ENCODE measurements around the gene PTGFRN.
"Not testable (repeated sequence)": the region's sequence is repeated elsewhere in the genome, so short reads cannot be mapped to it uniquely, and the experiment has no call there.

The PTGFRN gene

DNA sequence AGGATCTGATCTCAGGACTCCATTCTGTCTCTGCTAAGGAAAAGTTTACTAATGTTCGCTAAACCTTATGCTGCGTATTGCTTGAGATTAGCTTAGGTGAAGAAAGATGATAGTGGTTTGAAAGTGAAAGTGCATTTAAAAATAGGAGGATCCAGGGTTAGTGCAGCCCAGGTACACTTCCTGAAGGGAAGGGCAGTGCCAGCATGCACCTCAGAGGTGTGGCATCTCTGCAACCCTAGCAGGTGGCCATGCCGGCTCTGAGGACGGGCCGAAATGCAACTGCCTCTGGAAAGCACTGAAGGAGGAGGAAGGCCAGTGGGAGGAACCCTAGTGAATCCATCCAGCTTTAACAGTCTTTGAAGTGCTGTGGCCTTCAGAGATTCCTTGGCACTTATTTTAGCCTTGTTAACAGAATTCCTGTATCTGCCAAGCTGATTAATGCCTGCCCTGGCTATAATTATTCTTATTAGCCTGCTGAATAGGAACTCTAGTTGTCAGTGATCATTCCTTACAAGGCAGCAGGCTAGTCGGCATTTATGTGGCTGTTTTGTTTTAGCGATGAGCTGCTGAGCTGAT is 5.5 kb downstream of the PTGFRN start:
- DNase-seq (ENCODE audit: extremely low read depth in 1 of 2, low read depth in 1 of 2) = no peak

DNA sequence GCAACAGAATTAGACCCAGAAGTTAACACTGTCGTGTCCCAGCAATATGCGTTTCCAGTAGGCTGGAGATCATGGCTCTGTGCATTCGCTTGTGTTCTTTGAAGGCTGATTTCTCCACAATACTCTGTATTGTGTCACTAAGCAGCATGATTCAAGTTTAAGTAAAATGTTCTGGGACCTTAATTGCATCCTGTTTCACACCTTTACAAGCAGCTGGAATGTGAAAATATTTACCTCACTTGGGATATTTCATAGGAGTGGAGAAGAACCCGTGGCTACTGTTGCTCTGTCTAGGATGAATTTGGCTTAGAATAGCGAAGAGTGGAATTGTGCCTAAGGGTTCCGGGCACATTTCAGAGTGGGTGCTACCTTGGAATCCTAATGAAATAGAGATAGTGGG is 6.3 kb downstream of the PTGFRN start:
- DNase-seq (ENCODE audit: extremely low read depth in 1 of 2, low read depth in 1 of 2) = no peak

GRCh38 chr1:116916533-116917445 is 7.1 kb downstream of the PTGFRN start:
- DNase-seq (ENCODE audit: extremely low read depth in 1 of 2, low read depth in 1 of 2) = no peak

GRCh38 chr1:116918714-116919357 is 9.1 kb downstream of the PTGFRN start:
- no peak for DNase-seq (ENCODE audit: extremely low read depth in 1 of 2, low read depth in 1 of 2)

DNA sequence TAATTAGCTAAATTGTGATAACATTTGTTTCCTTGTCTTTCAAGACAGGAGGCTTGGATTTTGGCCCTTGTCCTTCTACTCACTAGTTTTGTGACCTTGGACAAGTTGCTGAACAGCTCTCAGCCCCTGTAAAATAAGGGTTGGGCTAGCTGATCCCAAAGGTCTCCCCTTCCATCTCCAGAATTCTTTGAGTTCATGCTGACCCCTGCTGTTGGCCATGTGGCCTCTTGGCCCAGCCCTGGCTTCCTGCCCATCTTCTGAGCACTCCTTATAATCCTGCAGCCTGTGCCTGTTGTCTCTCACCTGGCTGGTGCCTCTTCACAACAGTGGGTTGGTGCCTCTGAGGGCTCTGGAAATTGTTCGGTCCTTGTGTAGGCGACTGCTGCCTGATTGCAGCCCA is 10.1 kb downstream of the PTGFRN start:
- no peak for DNase-seq (ENCODE audit: extremely low read depth in 1 of 2, low read depth in 1 of 2)

- no peak for DNase-seq (ENCODE audit: extremely low read depth in 1 of 2, low read depth in 1 of 2)
Measured at GRCh38 chr1:116920211-116920610, 10.5 kb downstream of the PTGFRN start.

DNA sequence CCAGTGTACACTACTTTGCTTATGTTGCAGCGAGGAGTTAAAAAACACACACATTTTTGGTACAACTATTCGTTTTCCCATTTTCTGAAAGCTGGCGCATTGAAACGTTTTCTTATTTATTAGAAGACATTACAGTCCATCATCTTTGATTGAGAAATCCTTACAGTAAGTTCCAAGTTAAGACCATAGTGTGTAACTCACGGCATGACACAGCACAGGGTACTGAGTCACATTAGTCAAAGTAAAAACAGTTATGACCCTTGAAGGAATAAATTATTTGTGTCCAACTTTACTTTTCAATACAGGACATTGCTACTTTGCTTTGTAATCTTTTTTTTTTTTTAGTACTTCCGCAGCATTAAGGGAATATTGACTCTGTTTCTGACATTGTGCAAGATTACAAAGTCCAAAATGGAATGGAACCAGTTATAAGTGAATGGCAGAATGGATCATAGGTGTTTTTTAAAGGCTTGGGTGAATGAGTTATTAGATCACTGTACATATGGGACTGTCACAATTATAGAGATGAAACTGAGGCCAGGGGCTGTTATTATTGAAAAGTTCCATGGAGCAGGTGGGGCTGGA is 11.7 kb downstream of the PTGFRN start:
- DNase-seq (ENCODE audit: extremely low read depth in 1 of 2, low read depth in 1 of 2) = no peak

DNA sequence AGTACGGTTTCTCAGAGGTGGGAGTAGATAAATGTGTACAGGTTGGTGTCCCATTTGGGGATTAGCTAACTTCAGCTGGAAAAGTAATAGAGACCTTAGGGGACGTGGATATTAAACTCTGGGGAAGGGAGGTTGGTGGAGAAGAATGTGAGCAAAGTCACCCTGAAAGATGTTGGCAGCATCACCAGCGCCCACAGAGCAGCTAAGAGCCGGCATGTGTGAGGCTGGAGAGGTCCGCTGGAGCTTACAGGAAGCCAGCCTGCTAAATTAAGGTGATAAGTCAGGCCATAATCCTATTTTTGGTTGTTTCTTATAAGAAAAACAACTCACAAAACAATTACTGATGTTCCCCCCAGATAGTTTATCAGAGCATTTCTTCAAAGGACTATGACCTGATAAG is 12.2 kb downstream of the PTGFRN start:
- DNase-seq (ENCODE audit: extremely low read depth in 1 of 2, low read depth in 1 of 2) = no peak

GRCh38 chr1:116923421-116923820 is 13.7 kb downstream of the PTGFRN start:
- no peak for DNase-seq (ENCODE audit: extremely low read depth in 1 of 2, low read depth in 1 of 2)

DNA sequence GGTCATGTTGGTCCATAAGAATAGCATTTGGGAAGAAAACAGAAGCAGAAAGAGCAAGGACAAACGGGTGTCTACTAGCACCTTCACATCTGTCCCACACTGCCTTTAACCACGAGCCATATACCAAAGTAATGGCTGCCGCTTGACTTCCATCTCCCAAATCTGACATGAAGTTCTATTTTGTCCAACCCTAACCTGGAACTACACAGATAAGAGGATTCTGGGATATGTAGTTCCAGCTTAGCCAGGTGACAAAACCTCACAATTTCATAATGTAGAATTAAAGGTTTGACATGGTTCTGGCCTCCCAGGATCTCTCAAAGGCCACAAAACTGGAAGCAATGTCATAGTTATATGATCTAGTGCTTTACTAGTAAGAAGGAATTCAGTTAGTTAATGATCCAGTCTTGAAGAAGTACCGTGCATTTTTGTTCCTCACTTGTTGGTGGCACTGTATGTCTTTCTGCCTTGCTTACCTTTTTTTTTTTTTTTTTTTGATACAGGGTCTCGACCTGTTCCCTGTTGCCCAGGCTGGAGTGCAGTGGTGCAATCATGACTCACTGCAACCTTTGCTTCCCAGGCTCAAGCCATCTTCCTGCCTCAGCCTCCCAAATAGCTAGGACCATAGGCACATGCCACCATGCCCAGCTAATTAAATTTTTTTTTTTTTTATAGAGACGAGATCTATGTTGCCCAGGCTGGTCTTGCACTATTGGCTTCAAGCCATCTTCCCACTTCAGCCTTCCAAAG is 17.5 kb downstream of the PTGFRN start:
- DNase-seq (ENCODE audit: extremely low read depth in 1 of 2, low read depth in 1 of 2) = no peak

GRCh38 chr1:116929961-116930592 is 20.4 kb downstream of the PTGFRN start:
- no peak for DNase-seq (ENCODE audit: extremely low read depth in 1 of 2, low read depth in 1 of 2)

- DNase-seq (ENCODE audit: extremely low read depth in 1 of 2, low read depth in 1 of 2) = no peak
Measured at GRCh38 chr1:116931016-116931918, 21.6 kb downstream of the PTGFRN start.

GRCh38 chr1:116933606-116934515 is 24.1 kb downstream of the PTGFRN start:
- DNase-seq (ENCODE audit: extremely low read depth in 1 of 2, low read depth in 1 of 2) = no peak

DNA sequence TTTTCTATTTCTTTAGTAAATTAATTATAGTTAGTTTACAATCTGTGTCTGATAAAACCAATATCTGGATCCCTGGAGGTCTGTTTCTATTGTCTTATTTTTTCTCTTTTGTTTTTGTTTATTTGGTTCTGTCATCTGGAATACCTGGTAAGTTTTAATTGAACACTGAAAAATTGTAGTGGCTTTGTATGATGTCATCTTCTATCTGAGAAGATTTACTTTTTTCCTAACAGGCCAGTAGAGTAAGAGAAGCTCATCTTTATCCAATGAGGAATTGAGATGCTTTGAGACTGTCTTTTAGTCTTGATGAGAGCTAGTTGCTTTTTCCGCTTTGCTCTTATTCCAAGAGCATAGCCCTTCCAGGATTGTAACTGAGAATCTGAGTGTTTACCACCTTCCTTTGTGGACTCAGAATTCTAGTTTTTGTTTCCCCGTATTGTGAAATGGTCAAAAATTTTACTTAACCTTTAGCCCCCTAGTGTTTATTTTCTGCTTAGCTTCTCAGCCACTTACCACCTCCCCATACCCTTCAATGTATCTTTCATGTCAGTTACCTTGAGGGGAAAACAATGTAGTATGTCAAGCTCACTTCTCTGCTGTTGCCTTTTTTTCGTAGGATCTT is 25.0 kb downstream of the PTGFRN start:
- no peak for DNase-seq (ENCODE audit: extremely low read depth in 1 of 2, low read depth in 1 of 2)

DNA sequence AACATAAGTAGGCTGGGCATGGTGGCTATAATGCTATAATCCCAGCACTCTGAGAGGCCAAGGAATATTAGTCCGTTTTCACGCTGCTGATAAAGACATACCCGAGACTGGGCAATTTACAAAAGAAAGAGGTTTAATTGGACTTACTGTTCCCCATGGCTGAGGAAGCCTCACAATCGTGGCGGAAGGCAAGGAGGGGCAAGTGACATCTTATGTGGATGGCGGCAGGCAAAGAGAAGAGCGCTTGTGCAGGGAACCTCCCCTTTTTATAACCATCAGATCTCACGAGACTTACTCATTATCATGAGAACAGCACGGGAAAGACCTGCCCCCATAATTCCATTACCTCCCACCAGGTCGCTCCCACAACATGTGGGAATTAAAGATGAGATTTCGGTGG is 28.5 kb downstream of the PTGFRN start:
- DNase-seq (ENCODE audit: extremely low read depth in 1 of 2, low read depth in 1 of 2) = no peak

DNA sequence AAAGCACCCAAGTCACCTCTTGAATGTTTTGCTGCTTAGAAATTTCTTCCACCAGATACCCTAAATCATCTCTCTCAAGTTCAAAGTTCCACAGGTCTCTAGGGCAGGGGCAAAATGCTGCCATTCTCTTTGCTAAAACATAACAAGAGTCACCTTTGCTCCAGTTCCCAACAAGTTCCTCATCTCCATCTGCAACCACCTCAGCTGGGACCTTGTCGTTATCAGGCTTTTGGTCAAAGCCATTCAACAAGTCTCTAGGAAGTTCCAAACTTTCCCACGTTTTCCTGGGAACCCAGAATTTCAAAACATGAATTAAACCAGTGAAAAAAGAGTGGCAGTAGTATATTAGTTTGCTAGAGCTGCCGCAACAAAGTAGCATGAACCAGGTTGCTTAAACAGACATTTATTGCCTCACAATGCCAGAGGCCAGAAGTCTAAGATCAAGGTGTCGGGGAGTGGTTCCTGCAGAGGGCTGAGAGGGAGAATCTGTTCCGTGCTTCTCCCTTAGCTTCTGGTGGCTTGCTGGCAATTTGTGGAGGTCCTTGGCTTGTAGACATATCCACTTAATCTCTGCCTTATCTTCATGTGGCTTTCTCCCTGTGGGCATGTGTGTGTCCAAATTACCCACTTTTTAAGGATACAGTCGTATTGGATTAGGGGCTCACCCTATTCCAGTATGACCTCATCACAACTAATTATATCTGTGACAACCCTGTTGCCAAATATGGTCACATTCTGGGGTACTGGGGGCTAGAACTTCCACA is 30.2 kb downstream of the PTGFRN start:
- DNase-seq (ENCODE audit: extremely low read depth in 1 of 2, low read depth in 1 of 2) = not testable (repeated sequence)
